Gastrocnemius medialis (tissue), 4 donors: ENCODE measurements around the gene KERA.

Experiments used
- POLR2A ChIP-seq, 2 donors: fragments of 450-650 bp; IDR thresholded peaks; one replicate each; pipeline ENCODE4 v1.6.1; 2017; ENCODE audit warnings: antibody characterized with exemption in 2 of 2, mild to moderate bottlenecking in 2 of 2, moderate library complexity in 2 of 2
- TF ChIP-seq, protein P1 (sequence below), 5 experiments: fragments of 450-650 bp in 3 of 5; fragments of 200-600 bp in 2 of 5; sonication (generic) in 2 of 5; IDR thresholded peaks in 4 of 5; conservative IDR thresholded peaks in 1 of 5; 1 replicate in 4 of 5; 2 replicates in 1 of 5; pipeline ENCODE4 v1.5.1; 2016 to 2019; ENCODE audit warnings: antibody characterized with exemption in 5 of 5, mild to moderate bottlenecking in 3 of 5, moderate library complexity in 3 of 5

DNA sequence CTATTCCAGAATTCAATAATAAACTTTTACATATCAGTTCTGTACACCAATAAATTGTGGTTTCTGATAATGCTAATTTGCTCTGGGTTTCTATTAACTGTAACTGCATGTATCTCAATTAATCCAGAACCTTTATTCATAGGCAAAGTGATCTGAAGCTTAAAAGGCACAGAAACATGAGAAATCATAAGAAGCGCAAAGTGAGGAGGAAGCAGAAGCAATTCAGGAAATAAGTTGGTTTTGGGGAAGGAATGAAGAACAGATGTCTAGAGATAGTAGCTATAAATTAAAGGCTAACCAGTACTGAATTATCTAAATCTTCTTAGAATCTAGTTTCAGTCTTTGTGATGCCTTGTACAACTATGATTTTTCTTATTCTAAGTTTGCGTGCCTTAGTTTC, 24.6 kb downstream of the KERA start:
- TF ChIP-seq POLR2A (IDR thresholded peaks at IDR 0.05), result no peak
- TF ChIP-seq, protein P1, sequence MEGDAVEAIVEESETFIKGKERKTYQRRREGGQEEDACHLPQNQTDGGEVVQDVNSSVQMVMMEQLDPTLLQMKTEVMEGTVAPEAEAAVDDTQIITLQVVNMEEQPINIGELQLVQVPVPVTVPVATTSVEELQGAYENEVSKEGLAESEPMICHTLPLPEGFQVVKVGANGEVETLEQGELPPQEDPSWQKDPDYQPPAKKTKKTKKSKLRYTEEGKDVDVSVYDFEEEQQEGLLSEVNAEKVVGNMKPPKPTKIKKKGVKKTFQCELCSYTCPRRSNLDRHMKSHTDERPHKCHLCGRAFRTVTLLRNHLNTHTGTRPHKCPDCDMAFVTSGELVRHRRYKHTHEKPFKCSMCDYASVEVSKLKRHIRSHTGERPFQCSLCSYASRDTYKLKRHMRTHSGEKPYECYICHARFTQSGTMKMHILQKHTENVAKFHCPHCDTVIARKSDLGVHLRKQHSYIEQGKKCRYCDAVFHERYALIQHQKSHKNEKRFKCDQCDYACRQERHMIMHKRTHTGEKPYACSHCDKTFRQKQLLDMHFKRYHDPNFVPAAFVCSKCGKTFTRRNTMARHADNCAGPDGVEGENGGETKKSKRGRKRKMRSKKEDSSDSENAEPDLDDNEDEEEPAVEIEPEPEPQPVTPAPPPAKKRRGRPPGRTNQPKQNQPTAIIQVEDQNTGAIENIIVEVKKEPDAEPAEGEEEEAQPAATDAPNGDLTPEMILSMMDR (IDR thresholded peaks at IDR 0.05 in 4 of 5, conservative IDR thresholded peaks at IDR 0.05 in 1 of 5), result no peak
